M059J (cell line): Measurements from ENCODE around the gene ACYP1. TPM values are rescaled to one million over a fixed set of nuclear protein-coding genes. Genes with fewer than 3 reads are reported as not detected.

Source experiments
- DNase-seq: peaks from one replicate; pipeline ENCODE4 v3.0.0-alpha.2; 2012; ENCODE audit warnings: low read depth
- total RNA-seq: library from RNA; depleted of rRNA; stranded (reverse); fragments of >200 nt; shearing (Covaris generic); gene quantifications from 2 replicates; pipeline ENCODE4 v1.2.3, GENCODE V29; 2014; rRNA removed

Gene ACYP1
- total RNA-seq, 1 experiment from 2014 or later: 41.3 TPM

- DNase-seq: no peak
These were observed 22.9 kb downstream of the ACYP1 start for GRCh38 chr14:75040959-75041358.

- DNase-seq: no peak
These were observed 23.3 kb downstream of the ACYP1 start for GRCh38 chr14:75040507-75040906.

- no peak for DNase-seq
These were observed 30.9 kb downstream of the ACYP1 start for GRCh38 chr14:75032939-75033338.

GRCh38 chr14:75030147-75030546, 33.7 kb downstream of the ACYP1 start:
- no peak for DNase-seq

- no peak for DNase-seq
These were observed 37.9 kb downstream of the ACYP1 start for GRCh38 chr14:75025876-75026275.

- DNase-seq: no peak
These were observed 38.7 kb downstream of the ACYP1 start for GRCh38 chr14:75025082-75025481.

GRCh38 chr14:75023108-75023507, 40.7 kb downstream of the ACYP1 start:
- DNase-seq: no peak

GRCh38 chr14:75022655-75023054, 41.2 kb downstream of the ACYP1 start:
- DNase-seq: peak; percentile 26

GRCh38 chr14:75018694-75019093, 45.1 kb downstream of the ACYP1 start:
- no peak for DNase-seq

- no peak for DNase-seq
These were observed 47.0 kb downstream of the ACYP1 start for GRCh38 chr14:75016815-75017214.

- no peak for DNase-seq
These were observed 48.3 kb downstream of the ACYP1 start for GRCh38 chr14:75015496-75015895.

GRCh38 chr14:75013290-75013689, 50.5 kb downstream of the ACYP1 start:
- DNase-seq: no peak

GRCh38 chr14:75011356-75011994, 52.3 kb downstream of the ACYP1 start:
- peak; percentile 78 for DNase-seq

- no peak for DNase-seq
These were observed 53.2 kb downstream of the ACYP1 start for GRCh38 chr14:75010472-75011093.

- no peak for DNase-seq
These were observed 54.6 kb downstream of the ACYP1 start for GRCh38 chr14:75009176-75009575.

- DNase-seq: no peak
These were observed 58.5 kb downstream of the ACYP1 start for GRCh38 chr14:75005357-75005756.

- DNase-seq: no peak
These were observed 60.4 kb downstream of the ACYP1 start for GRCh38 chr14:75003250-75004027.

Other genes starting within 250 kb of the ACYP1 start
- gene PROX2, start 187.9 kb downstream of the ACYP1 start, total RNA-seq: not detected in 2 replicates
- gene DLST, start 182.1 kb downstream of the ACYP1 start, total RNA-seq: 28.5 and 36.1 TPM in 2 replicates
- not detected in 2 replicates for gene RPS6KL1, start 140.8 kb downstream of the ACYP1 start, total RNA-seq
- 9.3 and 11.7 TPM in 2 replicates for gene PGF, start 108.4 kb downstream of the ACYP1 start, total RNA-seq
- 66.1 and 67.4 TPM in 2 replicates for gene EIF2B2, start 61.1 kb downstream of the ACYP1 start, total RNA-seq
- gene MLH3, start 12.6 kb downstream of the ACYP1 start, total RNA-seq: 5.0 and 12.4 TPM in 2 replicates
- gene ZC2HC1C, start 5.6 kb upstream of the ACYP1 start, total RNA-seq: 1.3 and 9.8 TPM in 2 replicates
- gene NEK9, start 63.0 kb upstream of the ACYP1 start, total RNA-seq: 16.4 and 21.5 TPM in 2 replicates
- gene TMED10, start 112.6 kb upstream of the ACYP1 start, total RNA-seq: 373 and 460 TPM in 2 replicates
- 24.0 and 31.6 TPM in 2 replicates for gene FOS, start 214.8 kb upstream of the ACYP1 start, total RNA-seq